Keratinocyte (primary cell): ENCODE data around the gene HECTD4.

Experiments
- EZH2 ChIP-seq: IDR thresholded peaks from one replicate; pipeline ENCODE4 v1.6.1; 2012; ENCODE audit warnings: inconsistent platforms, mild to moderate bottlenecking, low read length, moderate library complexity
- TF ChIP-seq, protein P1 (sequence below), 3 experiments: IDR thresholded peaks in 1 of 3; conservative IDR thresholded peaks in 1 of 3; optimal IDR thresholded peaks in 1 of 3; 2 replicates in 2 of 3; 3 replicates in 1 of 3; pipeline versions ENCODE3 to v1.5.1; 2011; ENCODE audit warnings: low read length in 3 of 3, mild to moderate bottlenecking in 3 of 3, moderate library complexity in 2 of 3, control low read depth in 1 of 3, inconsistent platforms in 1 of 3; ENCODE audit not compliant: insufficient read depth in 2 of 3; ENCODE audit errors: extremely low read depth in 1 of 3

DNA sequence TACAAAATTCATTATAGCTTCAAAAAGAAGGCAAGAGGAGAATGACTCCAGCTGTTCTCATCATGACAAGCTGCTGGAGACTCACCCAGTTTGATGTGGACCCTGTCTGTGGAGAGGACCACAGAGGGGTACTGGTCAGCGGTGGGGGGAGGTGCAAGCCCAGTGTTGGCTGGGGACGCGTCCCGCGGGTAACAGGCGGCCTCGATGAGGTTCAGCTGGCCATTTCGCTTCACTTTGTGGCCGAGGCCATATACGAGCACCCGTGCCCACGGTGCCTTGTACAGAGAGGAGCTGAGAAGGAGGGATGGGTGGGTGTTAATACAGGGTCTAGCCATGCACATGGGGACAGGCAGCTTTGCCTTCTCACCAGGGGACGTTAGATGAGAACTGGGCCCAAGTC, 189.8 kb downstream of the HECTD4 start:
- TF ChIP-seq, protein P1, sequence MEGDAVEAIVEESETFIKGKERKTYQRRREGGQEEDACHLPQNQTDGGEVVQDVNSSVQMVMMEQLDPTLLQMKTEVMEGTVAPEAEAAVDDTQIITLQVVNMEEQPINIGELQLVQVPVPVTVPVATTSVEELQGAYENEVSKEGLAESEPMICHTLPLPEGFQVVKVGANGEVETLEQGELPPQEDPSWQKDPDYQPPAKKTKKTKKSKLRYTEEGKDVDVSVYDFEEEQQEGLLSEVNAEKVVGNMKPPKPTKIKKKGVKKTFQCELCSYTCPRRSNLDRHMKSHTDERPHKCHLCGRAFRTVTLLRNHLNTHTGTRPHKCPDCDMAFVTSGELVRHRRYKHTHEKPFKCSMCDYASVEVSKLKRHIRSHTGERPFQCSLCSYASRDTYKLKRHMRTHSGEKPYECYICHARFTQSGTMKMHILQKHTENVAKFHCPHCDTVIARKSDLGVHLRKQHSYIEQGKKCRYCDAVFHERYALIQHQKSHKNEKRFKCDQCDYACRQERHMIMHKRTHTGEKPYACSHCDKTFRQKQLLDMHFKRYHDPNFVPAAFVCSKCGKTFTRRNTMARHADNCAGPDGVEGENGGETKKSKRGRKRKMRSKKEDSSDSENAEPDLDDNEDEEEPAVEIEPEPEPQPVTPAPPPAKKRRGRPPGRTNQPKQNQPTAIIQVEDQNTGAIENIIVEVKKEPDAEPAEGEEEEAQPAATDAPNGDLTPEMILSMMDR (optimal IDR thresholded peaks at IDR 0.05 in 1 of 3, IDR thresholded peaks at IDR 0.05 in 1 of 3, conservative IDR thresholded peaks at IDR 0.05 in 1 of 3; ENCODE audit: extremely low read depth in 1 of 3, insufficient read depth in 2 of 3, low read length in 3 of 3), result no peak
- no peak for TF ChIP-seq EZH2
